ENCODE data around the gene PJVK. TPM values are rescaled to one million over a fixed set of nuclear protein-coding genes. Genes with fewer than 3 reads are reported as not detected.
A peak's percentile ranks its signal among the peaks of the same experiment; 100 is the strongest.

PJVK gene, protein sequence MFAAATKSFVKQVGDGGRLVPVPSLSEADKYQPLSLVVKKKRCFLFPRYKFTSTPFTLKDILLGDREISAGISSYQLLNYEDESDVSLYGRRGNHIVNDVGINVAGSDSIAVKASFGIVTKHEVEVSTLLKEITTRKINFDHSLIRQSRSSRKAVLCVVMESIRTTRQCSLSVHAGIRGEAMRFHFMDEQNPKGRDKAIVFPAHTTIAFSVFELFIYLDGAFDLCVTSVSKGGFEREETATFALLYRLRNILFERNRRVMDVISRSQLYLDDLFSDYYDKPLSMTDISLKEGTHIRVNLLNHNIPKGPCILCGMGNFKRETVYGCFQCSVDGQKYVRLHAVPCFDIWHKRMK
- total RNA-seq = 1 to 10 TPM; 5.2 to 9.4 (median 6.9) TPM

DNA sequence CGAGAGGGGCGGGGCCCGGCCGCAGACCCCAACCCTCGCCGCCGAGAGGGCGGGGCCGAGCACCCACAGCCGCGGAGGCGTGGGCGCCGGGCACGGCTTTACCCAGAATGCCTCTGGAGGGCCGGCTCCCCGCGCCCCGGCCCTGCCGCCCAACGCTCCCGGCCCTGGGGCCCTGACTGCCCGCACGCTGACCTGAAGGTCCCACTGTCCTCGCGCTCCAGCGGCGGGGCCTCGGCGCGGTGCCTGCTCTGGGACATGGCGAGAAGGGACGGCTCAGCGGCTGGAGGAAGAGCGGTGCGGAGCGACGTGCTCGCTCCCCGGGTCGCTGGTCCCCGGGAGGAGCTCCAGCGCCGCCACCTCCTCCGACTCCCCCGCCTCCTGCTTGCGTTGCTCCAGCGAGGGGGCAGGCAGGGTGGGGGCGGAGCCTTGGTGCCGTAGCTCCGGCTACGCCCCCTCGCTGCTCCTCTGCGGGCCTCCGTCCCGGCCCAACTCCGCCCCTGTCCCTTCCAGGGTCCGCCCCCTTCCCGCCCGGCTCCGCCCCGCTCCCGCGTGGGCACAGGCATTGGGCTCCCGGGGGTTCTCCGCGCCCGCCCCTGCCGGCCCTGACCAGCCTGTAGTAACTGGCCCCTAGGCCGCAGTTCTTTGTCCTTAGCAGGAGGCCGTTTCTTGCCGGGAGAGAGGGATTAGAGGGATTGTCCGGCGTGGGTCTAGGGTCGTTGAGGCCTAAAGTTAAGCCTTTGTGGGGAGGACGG lies at the start of gene PJVK, which contains the start of gene PRKRA:
PJVK (plus strand) TSS at position 605 of the 752 bp plus-strand sequence. CDS start 2,032 bp downstream, outside the sequence.
PRKRA (minus strand) TSS at position 402 of the 752 bp plus-strand sequence; CDS start at position 257, 145 bp downstream.
- Histone ChIP-seq H3K36me3 (no peaks in the 10 kb centered on the region), H3K4me3 (peak within 1 kb of the TSS; percentile 62 to 74 (median 67)), H3K9me3 (no peaks in the 10 kb centered on the region), H3K4me1 (peaks cover 0 to 11% of the 10 kb centered on the region in 2 donors), H3K27ac (peak within 1 kb of the TSS; percentile 96 to 98), H3K27me3 (no peaks in the 10 kb centered on the region)
- peak; percentile 96 to 97 for DNase-seq (ENCODE audit: low spot score in 2 of 2)
- TF ChIP-seq, protein P1, sequence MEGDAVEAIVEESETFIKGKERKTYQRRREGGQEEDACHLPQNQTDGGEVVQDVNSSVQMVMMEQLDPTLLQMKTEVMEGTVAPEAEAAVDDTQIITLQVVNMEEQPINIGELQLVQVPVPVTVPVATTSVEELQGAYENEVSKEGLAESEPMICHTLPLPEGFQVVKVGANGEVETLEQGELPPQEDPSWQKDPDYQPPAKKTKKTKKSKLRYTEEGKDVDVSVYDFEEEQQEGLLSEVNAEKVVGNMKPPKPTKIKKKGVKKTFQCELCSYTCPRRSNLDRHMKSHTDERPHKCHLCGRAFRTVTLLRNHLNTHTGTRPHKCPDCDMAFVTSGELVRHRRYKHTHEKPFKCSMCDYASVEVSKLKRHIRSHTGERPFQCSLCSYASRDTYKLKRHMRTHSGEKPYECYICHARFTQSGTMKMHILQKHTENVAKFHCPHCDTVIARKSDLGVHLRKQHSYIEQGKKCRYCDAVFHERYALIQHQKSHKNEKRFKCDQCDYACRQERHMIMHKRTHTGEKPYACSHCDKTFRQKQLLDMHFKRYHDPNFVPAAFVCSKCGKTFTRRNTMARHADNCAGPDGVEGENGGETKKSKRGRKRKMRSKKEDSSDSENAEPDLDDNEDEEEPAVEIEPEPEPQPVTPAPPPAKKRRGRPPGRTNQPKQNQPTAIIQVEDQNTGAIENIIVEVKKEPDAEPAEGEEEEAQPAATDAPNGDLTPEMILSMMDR (IDR thresholded peaks at IDR 0.05) = no peak
- TF ChIP-seq POLR2A (IDR thresholded peaks at IDR 0.05) = peak; percentile 91
- TF ChIP-seq POLR2AphosphoS5 (IDR thresholded peaks at IDR 0.05) = peak; percentile 89 to 94 (median 92)
- intact Hi-C loops (cut with DNase I; ENCODE audit: low total_unique reads) = no loop called here

DNA sequence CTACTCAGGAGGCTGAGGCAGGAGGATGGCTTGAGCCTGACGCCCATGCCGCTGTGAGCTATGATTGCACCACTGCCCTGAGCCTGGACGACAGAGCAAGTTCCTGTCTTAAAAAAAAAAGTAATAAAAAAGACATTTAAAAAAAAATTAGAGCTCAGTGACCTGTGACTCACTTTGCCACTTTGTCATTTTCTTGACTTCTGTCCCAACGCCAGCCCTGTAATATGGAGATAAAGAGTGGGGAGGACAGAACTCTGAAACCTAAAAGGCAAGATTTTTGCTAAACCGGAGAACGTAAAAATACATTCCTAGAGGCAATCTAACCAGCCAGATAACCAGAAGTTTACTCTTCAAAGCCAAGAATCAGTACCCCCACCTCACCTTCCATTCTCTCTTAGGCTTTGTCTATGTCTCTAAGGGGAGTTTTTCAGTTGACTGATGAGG lies 49.2 kb upstream of the PJVK start:
- Histone ChIP-seq H3K9me3 (no peaks in the 10 kb centered on the region), H3K27ac (no peak overlapping the region), H3K4me1 (no peaks in the 10 kb centered on the region), H3K36me3 (no peaks in the 10 kb centered on the region), H3K4me3 (no peak overlapping the region), H3K27me3 (no peaks in the 10 kb centered on the region)
- no peak for TF ChIP-seq POLR2AphosphoS5 (IDR thresholded peaks at IDR 0.05)
- TF ChIP-seq, protein P1 (IDR thresholded peaks at IDR 0.05) = no peak
- no peak for TF ChIP-seq POLR2A (IDR thresholded peaks at IDR 0.05)
- intact Hi-C loops (cut with DNase I; ENCODE audit: low total_unique reads) = no loop called here
- DNase-seq (ENCODE audit: low spot score in 2 of 2) = no peak

DNA sequence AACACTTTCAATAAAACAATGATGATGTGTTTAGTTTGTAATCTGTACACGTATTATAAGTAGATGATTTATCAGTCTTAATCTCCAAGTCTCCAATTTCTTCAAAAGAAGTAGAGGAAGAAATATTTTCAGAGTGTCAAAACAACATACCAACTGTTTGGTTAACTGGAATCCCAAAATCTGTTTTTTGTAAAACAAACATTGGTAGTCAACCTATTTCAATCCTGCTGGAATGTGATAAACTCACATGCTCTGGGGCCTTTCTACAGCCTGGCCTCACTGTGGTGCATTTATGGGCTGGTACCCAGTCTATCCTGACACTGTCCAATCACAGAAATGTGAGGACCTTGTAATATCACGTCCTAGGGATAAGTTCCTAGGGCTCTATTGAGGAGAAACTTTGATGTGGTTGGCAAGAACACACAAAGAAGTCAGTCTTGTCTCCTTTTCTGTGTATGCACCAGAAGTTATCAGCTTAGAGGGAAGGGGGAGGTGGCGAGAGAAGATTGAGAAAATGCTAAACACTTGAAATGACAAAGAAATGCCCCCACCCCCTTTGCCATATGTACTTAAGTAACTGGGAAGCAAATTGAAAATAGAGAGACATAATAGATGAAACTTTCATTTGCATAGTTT lies 47.4 kb upstream of the PJVK start:
- intact Hi-C loops (cut with DNase I; ENCODE audit: low total_unique reads) = no loop called here
- DNase-seq (ENCODE audit: low spot score in 2 of 2) = no peak
- Histone ChIP-seq H3K27ac (no peak overlapping the region), H3K4me3 (no peak overlapping the region), H3K36me3 (no peaks in the 10 kb centered on the region), H3K9me3 (no peaks in the 10 kb centered on the region), H3K27me3 (no peaks in the 10 kb centered on the region), H3K4me1 (no peaks in the 10 kb centered on the region)
- TF ChIP-seq, protein P1 (IDR thresholded peaks at IDR 0.05) = no peak
- no peak for TF ChIP-seq POLR2AphosphoS5 (IDR thresholded peaks at IDR 0.05)
- no peak for TF ChIP-seq POLR2A (IDR thresholded peaks at IDR 0.05)

DNA sequence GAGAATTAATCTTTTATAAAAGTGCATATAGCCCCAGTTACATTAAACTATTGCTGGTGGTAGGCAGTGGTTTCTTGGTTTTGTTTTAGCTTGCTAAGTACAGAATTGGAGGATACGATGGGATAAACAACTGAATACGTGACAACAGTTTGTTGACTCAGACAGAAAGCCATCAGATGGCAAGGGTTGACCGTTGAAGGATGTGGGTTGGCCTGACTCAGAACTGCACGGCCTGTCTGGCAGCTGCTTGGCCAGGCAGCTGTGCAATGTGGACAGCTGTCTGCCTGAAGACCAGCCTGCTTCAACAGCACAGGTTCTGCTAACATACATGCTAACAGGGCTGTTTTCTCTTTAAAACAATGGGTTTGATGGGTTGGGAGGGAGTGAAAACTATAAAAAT lies 46.8 kb upstream of the PJVK start:
- no peak for TF ChIP-seq POLR2AphosphoS5 (IDR thresholded peaks at IDR 0.05)
- no peak for TF ChIP-seq POLR2A (IDR thresholded peaks at IDR 0.05)
- TF ChIP-seq, protein P1 (IDR thresholded peaks at IDR 0.05) = no peak
- Histone ChIP-seq H3K4me1 (no peaks in the 10 kb centered on the region), H3K9me3 (no peaks in the 10 kb centered on the region), H3K4me3 (no peak overlapping the region), H3K36me3 (no peaks in the 10 kb centered on the region), H3K27ac (no peak overlapping the region), H3K27me3 (no peaks in the 10 kb centered on the region)
- peak in 1 of 2 donors; percentile 58 for DNase-seq (ENCODE audit: low spot score in 2 of 2)
- intact Hi-C loops (cut with DNase I; ENCODE audit: low total_unique reads) = no loop called here
